A673 (cell line): ENCODE results near the gene SMIM41. TPM values are rescaled to one million over a fixed set of nuclear protein-coding genes. Genes with fewer than 3 reads are reported as not detected.

Experiments used
- BruUV-seq: library from RNA; stranded (reverse); fragments of 400-500 nt; replicated peaks from 2 replicates; lab custom pipeline; 2021; lab: Mats Ljungman, UMichigan
- CTCF ChIA-PET: fragments of 300-600 bp; sonication (Branson Sonifier 250); formaldehyde crosslinking; loops from one replicate; lab custom pipeline; 2022; ENCODE audit warnings: antibody characterized with exemption; lab: Charles Lee
- POLR2A ChIA-PET: fragments of 300-600 bp; sonication (Branson Sonifier 250); formaldehyde crosslinking; loops from one replicate; lab custom pipeline; 2022; ENCODE audit warnings: antibody characterized with exemption; ENCODE audit not compliant: low non-redundant PET; lab: Charles Lee
- DNase-seq: peaks from one replicate; pipeline ENCODE4 v3.0.0-alpha.2; 2015; ENCODE audit warnings: low spot score
- H3K27ac ChIP-seq: fragments of 200-600 bp; sonication (generic); 2 replicates; pipeline ENCODE4 v1.5.1; 2016; ENCODE audit warnings: mixed run types, low read depth, mild to moderate bottlenecking, mixed read lengths, antibody characterized with exemption, low read length; ENCODE audit not compliant: poor library complexity, severe bottlenecking
- H3K27me3 ChIP-seq: fragments of 200-600 bp; sonication (generic); replicated peaks from 2 replicates; pipeline ENCODE4 v1.6.1; 2017; ENCODE audit warnings: mixed run types, low read depth, mild to moderate bottlenecking, mixed read lengths, antibody characterized with exemption, low read length; ENCODE audit not compliant: insufficient read depth, poor library complexity
- H3K36me3 ChIP-seq: fragments of 200-600 bp; sonication (generic); 2 replicates; pipeline ENCODE4 v1.6.1; 2016; ENCODE audit warnings: mixed run types, mild to moderate bottlenecking, mixed read lengths, antibody characterized with exemption, low read length; ENCODE audit not compliant: insufficient read depth, poor library complexity, severe bottlenecking
- H3K4me1 ChIP-seq: fragments of 200-600 bp; sonication (generic); 2 replicates; pipeline ENCODE4 v1.6.1; 2017; ENCODE audit warnings: mixed run types, mild to moderate bottlenecking, mixed read lengths, antibody characterized with exemption, low read length; ENCODE audit not compliant: insufficient read depth, poor library complexity, severe bottlenecking
- H3K4me3 ChIP-seq: fragments of 200-600 bp; sonication (generic); 2 replicates; pipeline ENCODE4 v1.5.1; 2016; ENCODE audit warnings: low read depth, mixed run types, mild to moderate bottlenecking, mixed read lengths, low read length; ENCODE audit not compliant: poor library complexity, severe bottlenecking
- H3K9me3 ChIP-seq: fragments of 200-600 bp; sonication (generic); 2 replicates; pipeline ENCODE4 v1.6.1; 2016; ENCODE audit warnings: mixed run types, low read depth, mild to moderate bottlenecking, mixed read lengths, antibody characterized with exemption, low read length; ENCODE audit not compliant: poor library complexity, severe bottlenecking
- CTCF ChIP-seq: fragments of 300-800, 200-600 bp; sonication (generic); conservative IDR thresholded peaks from 2 replicates; pipeline ENCODE4 v1.5.1; 2017; ENCODE audit warnings: low read depth, mild to moderate bottlenecking, antibody characterized with exemption, low read length, moderate library complexity, mixed read lengths
- EZH2 ChIP-seq: fragments of 200-600 bp; sonication (generic); IDR thresholded peaks from 2 replicates; pipeline ENCODE4 v1.6.1; 2017; ENCODE audit warnings: borderline replicate concordance, low read depth, mild to moderate bottlenecking, mixed read lengths, antibody characterized with exemption, low read length; ENCODE audit not compliant: poor library complexity, severe bottlenecking
- intact Hi-C: fragments of 100-400 bp; cut with micrococcal nuclease; formaldehyde crosslinking; loops from one replicate; pipeline ENCODE4 v1.10.0; 2022; ENCODE audit not compliant: unreplicated experiment
- total RNA-seq: library from RNA; stranded (reverse); gene quantifications from 2 replicates; pipeline ENCODE4 v1.2.3, GENCODE V29; 2021

The SMIM41 gene
- total RNA-seq, 1 experiment from 2014 or later: 0.24 TPM

GRCh38 chr12:52060498-52061177 lies 18.9 kb upstream of the SMIM41 start:
- H3K36me3 ChIP-seq: peaks cover 6% of the 10 kb centered on the region
- H3K9me3 ChIP-seq: no peaks in the 10 kb centered on the region
- no TSS peak for BruUV-seq
- no peak overlapping the region for H3K4me3 ChIP-seq
- intact Hi-C loops: no loop called here
- H3K27me3 ChIP-seq: no peaks in the 10 kb centered on the region
- H3K4me1 ChIP-seq: no peaks in the 10 kb centered on the region
- no peak for TF ChIP-seq EZH2
- TF ChIP-seq CTCF: no peak
- H3K27ac ChIP-seq: no peak overlapping the region
- ChIA-PET POLR2A (no interaction called here), CTCF (no interaction called here)
- DNase-seq: no peak

GRCh38 chr12:52061470-52062166 lies 17.9 kb upstream of the SMIM41 start:
- no peak for DNase-seq
- BruUV-seq: no TSS peak
- Histone ChIP-seq H3K4me1 (no peaks in the 10 kb centered on the region), H3K4me3 (no peak overlapping the region), H3K9me3 (no peaks in the 10 kb centered on the region), H3K27me3 (no peaks in the 10 kb centered on the region), H3K36me3 (peaks cover 6% of the 10 kb centered on the region), H3K27ac (no peak overlapping the region)
- ChIA-PET CTCF (no interaction called here), POLR2A (no interaction called here)
- intact Hi-C loops: no loop called here
- TF ChIP-seq EZH2: no peak
- TF ChIP-seq CTCF: no peak

- POLR2A ChIA-PET: interaction anchor here (0.5 kb wide), 1 partner anchor 11 kb away, joined by 7 read pairs; the partner anchor contains the start of gene NR4A1
These were observed 17.1 kb upstream of the SMIM41 start for GRCh38 chr12:52062167-52063081.

More at GRCh38 chr12:52062167-52063081, 17.1 kb upstream of the SMIM41 start:
- Histone ChIP-seq H3K4me1 (no peaks in the 10 kb centered on the region), H3K27me3 (no peaks in the 10 kb centered on the region), H3K9me3 (no peaks in the 10 kb centered on the region), H3K4me3 (no peak overlapping the region), H3K36me3 (peaks cover 3% of the 10 kb centered on the region), H3K27ac (no peak overlapping the region)
- intact Hi-C loops: no loop called here
- TF ChIP-seq EZH2 (no peak), CTCF (no peak)
- BruUV-seq: no TSS peak
- CTCF ChIA-PET: no interaction called here
- DNase-seq: no peak
